Liver (tissue), 9 donors: ENCODE results near the gene SBF2. TPM values are rescaled to one million over a fixed set of nuclear protein-coding genes. Genes with fewer than 3 reads are reported as not detected.

Source experiments
- DNase-seq: peaks from one replicate; pipeline ENCODE4 v3.0.0-alpha.2; 2017; ENCODE audit warnings: low spot score
- H3K27ac ChIP-seq, 2 donors: one replicate each; pipeline ENCODE4 v1.7.0; 2013; ENCODE audit warnings: inconsistent platforms in 2 of 2, low read length in 2 of 2, control low read depth in 1 of 2, low read depth in 1 of 2, mild to moderate bottlenecking in 1 of 2
- H3K27me3 ChIP-seq, 4 donors: one replicate each; pipeline versions ENCODE4 v1.6.1 to v1.7.0; 2013; ENCODE audit warnings: low read length in 3 of 4, inconsistent platforms in 1 of 4, mild to moderate bottlenecking in 1 of 4, moderate library complexity in 1 of 4; ENCODE audit not compliant: control insufficient read depth in 4 of 4, insufficient read depth in 4 of 4
- H3K36me3 ChIP-seq, 4 donors: one replicate each; pipeline versions ENCODE4 v1.6.1 to v1.7.0; 2013; ENCODE audit warnings: low read length in 3 of 4, mild to moderate bottlenecking in 3 of 4, low read depth in 1 of 4, moderate library complexity in 1 of 4; ENCODE audit not compliant: control insufficient read depth in 4 of 4, insufficient read depth in 3 of 4
- H3K4me1 ChIP-seq, 4 donors: one replicate each; pipeline versions ENCODE4 v1.6.1 to v1.7.0; 2013; ENCODE audit warnings: low read length in 3 of 4, mild to moderate bottlenecking in 3 of 4, moderate library complexity in 1 of 4; ENCODE audit not compliant: control insufficient read depth in 4 of 4, insufficient read depth in 4 of 4
- H3K4me3 ChIP-seq, 3 donors: one replicate each; pipeline versions ENCODE4 v1.6.1 to v1.7.0; 2013; ENCODE audit warnings: low read length in 3 of 3, control low read depth in 1 of 3, low read depth in 1 of 3, mild to moderate bottlenecking in 1 of 3
- H3K9ac ChIP-seq, 2 donors: one replicate each; pipeline ENCODE4 v1.7.0; 2013; ENCODE audit warnings: low read length in 2 of 2, mild to moderate bottlenecking in 2 of 2, moderate library complexity in 2 of 2, control low read depth in 1 of 2, low read depth in 1 of 2
- H3K9me3 ChIP-seq, 4 donors: one replicate each; pipeline versions ENCODE4 v1.6.1 to v1.7.0; 2013; ENCODE audit warnings: low read length in 3 of 4; ENCODE audit not compliant: control insufficient read depth in 4 of 4
- ATF3 ChIP-seq: IDR thresholded peaks from 2 replicates; pipeline ENCODE4 v1.6.1; 2016; ENCODE audit warnings: antibody characterized with exemption
- FOXA1 ChIP-seq: IDR thresholded peaks from 2 replicates; pipeline ENCODE4 v1.6.1; 2016; ENCODE audit warnings: antibody characterized with exemption
- FOXA2 ChIP-seq: IDR thresholded peaks from 2 replicates; pipeline ENCODE4 v1.6.1; 2016; ENCODE audit warnings: antibody characterized with exemption
- GABPA ChIP-seq, 2 donors: IDR thresholded peaks in 1 of 2; conservative IDR thresholded peaks in 1 of 2; 2 replicates each; pipeline ENCODE4 v1.6.1; 2016; ENCODE audit warnings: antibody characterized with exemption in 2 of 2, mild to moderate bottlenecking in 1 of 2, moderate library complexity in 1 of 2
- JUND ChIP-seq, 2 donors: IDR thresholded peaks; 2 replicates each; pipeline ENCODE4 v1.6.1; 2016; ENCODE audit warnings: antibody characterized with exemption in 2 of 2
- NR2F2 ChIP-seq: IDR thresholded peaks from 2 replicates; pipeline ENCODE4 v1.6.1; 2016; ENCODE audit warnings: antibody characterized with exemption
- REST ChIP-seq: IDR thresholded peaks from 2 replicates; pipeline ENCODE4 v1.6.1; 2016; ENCODE audit warnings: antibody characterized with exemption, mild to moderate bottlenecking
- RXRA ChIP-seq, 2 donors: IDR thresholded peaks; 2 replicates each; pipeline ENCODE4 v1.6.1; 2017 to 2018; ENCODE audit warnings: antibody characterized with exemption in 2 of 2, mild to moderate bottlenecking in 1 of 2
- SP1 ChIP-seq: IDR thresholded peaks from 2 replicates; pipeline ENCODE4 v1.6.1; 2018; ENCODE audit warnings: antibody characterized with exemption, mild to moderate bottlenecking
- YY1 ChIP-seq: IDR thresholded peaks from 2 replicates; pipeline ENCODE4 v1.6.1; 2016; ENCODE audit warnings: antibody characterized with exemption, mild to moderate bottlenecking
- WGBS: extraction: QIAGEN DNeasy Blood & Tissue Kit; methylation state at CpG from one replicate; pipeline ENCODE4 v1.1.7; 2013; 5-methylcytosine and 5-hydroxymethylcytosine counted together
- polyA plus RNA-seq, 2 donors: library from polyadenylated mRNA; stranded (reverse) in 1 of 2; unstranded in 1 of 2; fragments of 200-250 nt in 1 of 2; fragments of >200 nt in 1 of 2; fragmentation: Nextera tagmentation in 1 of 2; extraction: Ambion mirVana in 1 of 2; gene quantifications; one replicate each; pipeline versions ENCODE4 v1.2.1 to v1.2.3, GENCODE V29; 2013 to 2015
- total RNA-seq, 2 donors: library from RNA; depleted of rRNA; stranded (reverse); fragments of >200 nt; gene quantifications; one replicate each; pipeline ENCODE4 v1.2.3, GENCODE V29; 2014
- TF ChIP-seq, protein P1 (sequence below): IDR thresholded peaks from 2 replicates; pipeline ENCODE4 v1.6.1; 2016; ENCODE audit warnings: antibody characterized with exemption
- TF ChIP-seq, protein P2 (sequence below): fragments of 150-350 bp; IDR thresholded peaks from 2 replicates; pipeline ENCODE4 v1.5.1; 2017; ENCODE audit warnings: improper control_type of control experiment, low read depth, low read length; ENCODE audit not compliant: missing input control
- TF ChIP-seq, protein P3 (sequence below): IDR thresholded peaks from 2 replicates; pipeline ENCODE4 v1.6.1; 2016; ENCODE audit warnings: antibody characterized with exemption
- donor health status: healthy.
- donor health status: healthy.
- donor health status: healthy.
- donor health status: healthy.
- donor health status: healthy.

SBF2 gene
- total and polyA plus RNA-seq, 4 donors: 7.5 to 31.3 (median 14.7) TPM

GRCh38 chr11:10302744-10303557 is 8.9 kb upstream of the SBF2 start (continued):
- no peak for TF ChIP-seq ATF3
- TF ChIP-seq FOXA1: no peak
- no peak for TF ChIP-seq GABPA (IDR thresholded peaks at IDR 0.05 in 1 of 2, conservative IDR thresholded peaks at IDR 0.05 in 1 of 2)

- Histone ChIP-seq H3K36me3 (no peaks in the 10 kb centered on the region), H3K27me3 (no peaks in the 10 kb centered on the region), H3K4me1 (peaks cover 6 to 36% (median 19%) of the 10 kb centered on the region in 4 donors), H3K27ac (peak overlapping the region; percentile 84 to 96), H3K4me3 (peak overlapping the region; percentile 51 to 73 (median 63)), H3K9me3 (no peaks in the 10 kb centered on the region), H3K9ac (peak overlapping the region; percentile 57 to 91)
- WGBS: 31% methylated on average over 10 of the region's 10 CpGs
- TF ChIP-seq GABPA (IDR thresholded peaks at IDR 0.05 in 1 of 2, conservative IDR thresholded peaks at IDR 0.05 in 1 of 2) (no peak), SP1 (no peak), FOXA2 (no peak)
- DNase-seq: no peak
Measured at GRCh38 chr11:10302359-10302743, 8.3 kb upstream of the SBF2 start.

DNA sequence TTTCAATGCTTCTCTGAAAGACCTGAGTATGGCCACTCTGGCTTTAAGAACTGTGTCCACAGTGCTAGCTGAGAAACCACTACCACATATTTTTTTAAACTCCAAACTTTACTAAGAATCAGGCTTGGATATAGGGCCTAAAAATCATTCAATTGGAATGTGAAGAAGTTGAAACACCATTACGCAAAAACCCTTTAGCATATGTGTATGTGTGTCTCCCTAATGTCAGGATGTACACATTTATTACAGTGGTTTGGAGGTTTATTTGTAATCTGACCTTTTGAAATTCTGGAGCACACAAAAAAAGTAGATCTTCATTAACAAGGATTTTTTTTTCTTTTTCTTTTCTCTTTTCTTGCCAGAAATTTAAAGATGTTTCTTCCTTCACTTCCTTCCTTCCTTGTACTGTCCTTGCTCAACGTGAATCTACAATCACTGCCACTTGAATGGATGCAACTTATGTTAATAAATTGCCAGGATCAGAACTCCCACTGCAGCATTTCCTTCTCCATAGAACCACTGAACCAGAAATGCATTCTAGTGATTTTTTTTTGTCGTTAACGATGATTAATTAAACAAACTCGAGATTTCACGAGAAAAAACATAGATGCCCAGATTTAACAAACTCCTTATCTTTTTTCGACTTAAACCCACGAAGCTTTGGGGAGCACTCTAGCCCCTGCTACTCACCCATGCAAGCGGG is 7.8 kb upstream of the SBF2 start:
- TF ChIP-seq NR2F2 (no peak), ATF3 (no peak), REST (no peak), JUND (IDR thresholded peaks at IDR 0.05) (no peak), GABPA (IDR thresholded peaks at IDR 0.05 in 1 of 2, conservative IDR thresholded peaks at IDR 0.05 in 1 of 2) (no peak), RXRA (IDR thresholded peaks at IDR 0.05) (no peak), YY1 (no peak), SP1 (no peak)
- TF ChIP-seq, protein P1, sequence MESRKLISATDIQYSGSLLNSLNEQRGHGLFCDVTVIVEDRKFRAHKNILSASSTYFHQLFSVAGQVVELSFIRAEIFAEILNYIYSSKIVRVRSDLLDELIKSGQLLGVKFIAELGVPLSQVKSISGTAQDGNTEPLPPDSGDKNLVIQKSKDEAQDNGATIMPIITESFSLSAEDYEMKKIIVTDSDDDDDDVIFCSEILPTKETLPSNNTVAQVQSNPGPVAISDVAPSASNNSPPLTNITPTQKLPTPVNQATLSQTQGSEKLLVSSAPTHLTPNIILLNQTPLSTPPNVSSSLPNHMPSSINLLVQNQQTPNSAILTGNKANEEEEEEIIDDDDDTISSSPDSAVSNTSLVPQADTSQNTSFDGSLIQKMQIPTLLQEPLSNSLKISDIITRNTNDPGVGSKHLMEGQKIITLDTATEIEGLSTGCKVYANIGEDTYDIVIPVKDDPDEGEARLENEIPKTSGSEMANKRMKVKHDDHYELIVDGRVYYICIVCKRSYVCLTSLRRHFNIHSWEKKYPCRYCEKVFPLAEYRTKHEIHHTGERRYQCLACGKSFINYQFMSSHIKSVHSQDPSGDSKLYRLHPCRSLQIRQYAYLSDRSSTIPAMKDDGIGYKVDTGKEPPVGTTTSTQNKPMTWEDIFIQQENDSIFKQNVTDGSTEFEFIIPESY: no peak
- TF ChIP-seq, protein P2, sequence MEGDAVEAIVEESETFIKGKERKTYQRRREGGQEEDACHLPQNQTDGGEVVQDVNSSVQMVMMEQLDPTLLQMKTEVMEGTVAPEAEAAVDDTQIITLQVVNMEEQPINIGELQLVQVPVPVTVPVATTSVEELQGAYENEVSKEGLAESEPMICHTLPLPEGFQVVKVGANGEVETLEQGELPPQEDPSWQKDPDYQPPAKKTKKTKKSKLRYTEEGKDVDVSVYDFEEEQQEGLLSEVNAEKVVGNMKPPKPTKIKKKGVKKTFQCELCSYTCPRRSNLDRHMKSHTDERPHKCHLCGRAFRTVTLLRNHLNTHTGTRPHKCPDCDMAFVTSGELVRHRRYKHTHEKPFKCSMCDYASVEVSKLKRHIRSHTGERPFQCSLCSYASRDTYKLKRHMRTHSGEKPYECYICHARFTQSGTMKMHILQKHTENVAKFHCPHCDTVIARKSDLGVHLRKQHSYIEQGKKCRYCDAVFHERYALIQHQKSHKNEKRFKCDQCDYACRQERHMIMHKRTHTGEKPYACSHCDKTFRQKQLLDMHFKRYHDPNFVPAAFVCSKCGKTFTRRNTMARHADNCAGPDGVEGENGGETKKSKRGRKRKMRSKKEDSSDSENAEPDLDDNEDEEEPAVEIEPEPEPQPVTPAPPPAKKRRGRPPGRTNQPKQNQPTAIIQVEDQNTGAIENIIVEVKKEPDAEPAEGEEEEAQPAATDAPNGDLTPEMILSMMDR: no peak
- TF ChIP-seq, protein P3, sequence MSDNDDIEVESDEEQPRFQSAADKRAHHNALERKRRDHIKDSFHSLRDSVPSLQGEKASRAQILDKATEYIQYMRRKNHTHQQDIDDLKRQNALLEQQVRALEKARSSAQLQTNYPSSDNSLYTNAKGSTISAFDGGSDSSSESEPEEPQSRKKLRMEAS: no peak
- Histone ChIP-seq H3K36me3 (no peaks in the 10 kb centered on the region), H3K4me1 (peaks cover 6 to 31% (median 16%) of the 10 kb centered on the region in 4 donors), H3K4me3 (peak overlapping the region in 1 of 3 donors; percentile 63), H3K27me3 (no peaks in the 10 kb centered on the region), H3K9ac (peak overlapping the region in 1 of 2 donors; percentile 91), H3K27ac (peak overlapping the region; percentile 84 to 96), H3K9me3 (no peaks in the 10 kb centered on the region)
- WGBS: 40% methylated on average over 9 of the region's 9 CpGs
- DNase-seq: no peak
